GM18511 (cell line): ENCODE results near the gene S100A3.
"Not testable (repeated sequence)": the region's sequence is repeated elsewhere in the genome, so short reads cannot be mapped to it uniquely, and the experiment has no call there.

ENCODE experiments used
- ATAC-seq: cut with Tn5 transposase; IDR thresholded peaks from one replicate; pipeline ENCODE4 v1.9.1; 2021; ENCODE audit warnings: mild to moderate bottlenecking, moderate library complexity; ENCODE audit not compliant: unreplicated experiment

The S100A3 gene

DNA sequence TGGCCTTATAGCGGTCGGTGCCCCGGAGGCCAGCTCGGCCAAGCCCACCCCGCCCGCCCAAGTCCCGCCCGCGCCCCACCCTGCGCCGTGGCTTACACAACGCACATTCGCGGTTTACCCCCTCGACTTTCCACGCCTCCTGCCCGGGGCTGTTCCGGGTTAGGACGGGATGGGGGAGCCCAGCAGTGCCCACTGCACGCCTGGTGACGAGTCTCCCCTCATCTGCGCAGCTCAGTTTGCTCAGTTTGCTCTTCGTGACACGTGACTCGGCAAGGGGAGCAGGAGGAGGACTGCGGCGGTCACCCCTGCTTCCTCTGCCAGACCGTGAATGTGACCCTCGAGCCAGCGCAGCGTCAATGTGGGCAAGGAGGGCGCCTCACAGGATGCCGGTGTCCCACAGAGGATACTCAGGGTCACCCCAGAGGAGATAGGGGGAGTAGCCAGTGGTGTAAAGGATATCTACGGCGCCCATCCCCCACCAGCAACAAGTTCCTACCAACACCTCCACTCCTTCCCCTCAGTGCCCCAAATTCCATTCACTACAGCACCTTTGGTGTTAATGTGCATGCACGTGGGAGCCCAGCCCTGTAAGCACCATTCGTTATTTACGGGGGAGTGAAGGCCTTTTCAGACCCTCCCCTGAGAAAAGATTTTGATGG lies 12.9 kb downstream of the S100A3 start:
- ATAC-seq: peak; percentile 62

DNA sequence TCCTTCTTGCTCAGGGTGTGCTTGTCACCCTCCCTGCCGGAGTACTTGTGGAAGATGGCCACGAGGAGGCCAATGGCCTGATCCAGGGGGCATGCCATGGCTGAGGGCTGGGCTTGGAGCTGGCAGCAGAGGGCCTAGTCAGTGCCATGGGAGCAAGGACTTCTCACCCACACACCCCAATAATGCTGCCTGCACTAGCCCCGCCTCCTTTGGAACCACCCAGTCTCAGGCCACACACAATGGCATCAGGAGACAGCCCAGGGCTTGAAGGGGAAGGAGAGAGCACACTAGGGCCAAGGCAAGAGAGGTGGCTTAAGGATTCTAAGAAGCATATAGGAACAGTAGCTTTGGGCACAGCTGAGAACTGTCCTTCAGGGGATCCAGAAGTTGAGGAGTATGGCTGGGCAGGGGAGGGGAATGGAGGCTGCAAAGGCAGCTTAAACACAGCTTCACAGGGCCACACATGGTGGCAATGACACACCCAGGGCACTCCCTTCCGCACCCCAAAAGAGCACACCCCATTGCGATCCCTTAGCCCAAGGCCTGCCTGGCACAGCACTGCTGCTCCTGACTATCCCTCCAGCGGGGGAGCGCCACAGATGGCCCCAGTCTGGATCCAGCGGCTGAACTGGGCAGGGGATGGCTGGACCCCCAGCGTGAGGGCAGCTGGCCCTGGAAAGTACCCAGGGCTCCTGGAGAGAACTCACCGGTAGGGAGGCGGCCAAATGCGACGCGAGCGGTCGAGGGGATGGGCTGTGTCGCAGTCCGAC lies 13.6 kb downstream of the S100A3 start, which contains the start of gene S100A6:
Gene S100A6, minus strand, starts transcription at position 750 of the 770 bp plus-strand sequence. Its CDS starts 652 bp downstream, at position 98.
- ATAC-seq: peak; percentile 37

DNA sequence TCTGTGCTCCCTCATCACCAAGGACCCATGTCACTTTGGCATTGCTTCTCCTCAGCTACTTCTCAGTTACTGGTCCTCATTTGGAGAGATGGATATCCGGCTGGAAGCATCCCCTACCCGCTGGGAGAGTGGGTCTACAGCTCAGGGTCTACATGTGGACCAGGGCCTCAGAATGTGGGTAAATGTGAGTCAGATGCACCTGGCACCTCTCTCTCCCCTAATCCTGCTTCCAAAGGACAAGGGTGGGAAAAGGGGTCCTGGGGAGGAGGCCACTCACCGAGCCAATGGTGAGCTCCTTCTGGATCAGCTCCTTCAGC lies 14.2 kb downstream of the S100A3 start:
- ATAC-seq: no peak

DNA sequence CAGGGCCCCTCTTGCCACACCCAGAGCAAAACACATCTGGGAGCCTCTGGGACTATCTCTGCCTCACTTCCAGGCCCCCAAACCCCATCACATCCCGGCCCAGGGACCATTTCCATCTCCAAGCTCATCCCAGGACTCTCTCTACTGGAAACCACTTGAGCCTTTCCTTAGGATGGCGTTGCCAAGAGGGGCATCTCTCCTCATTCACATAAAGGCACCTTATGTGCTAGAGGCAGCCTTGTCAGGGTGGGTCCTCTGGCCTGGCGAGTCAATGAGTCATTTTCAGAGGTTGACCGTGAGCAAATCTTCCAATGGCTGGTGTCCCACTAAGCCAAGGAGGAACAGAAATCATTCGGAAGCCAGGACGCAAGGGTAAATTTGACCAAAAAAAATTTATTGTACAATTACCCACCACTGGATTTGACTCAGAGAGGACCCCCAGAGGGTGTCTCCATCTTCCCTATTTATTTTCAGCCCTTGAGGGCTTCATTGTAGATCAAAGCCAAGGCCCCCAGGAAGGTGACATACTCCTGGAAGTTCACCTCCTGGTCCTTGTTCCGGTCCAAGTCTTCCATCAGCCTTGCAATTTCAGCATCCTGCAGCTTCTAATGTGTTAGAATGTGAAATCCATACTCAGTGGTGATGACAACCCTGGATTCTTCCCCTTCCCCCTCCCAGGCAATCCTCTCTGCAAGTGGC lies 14.7 kb downstream of the S100A3 start:
- ATAC-seq: no peak

DNA sequence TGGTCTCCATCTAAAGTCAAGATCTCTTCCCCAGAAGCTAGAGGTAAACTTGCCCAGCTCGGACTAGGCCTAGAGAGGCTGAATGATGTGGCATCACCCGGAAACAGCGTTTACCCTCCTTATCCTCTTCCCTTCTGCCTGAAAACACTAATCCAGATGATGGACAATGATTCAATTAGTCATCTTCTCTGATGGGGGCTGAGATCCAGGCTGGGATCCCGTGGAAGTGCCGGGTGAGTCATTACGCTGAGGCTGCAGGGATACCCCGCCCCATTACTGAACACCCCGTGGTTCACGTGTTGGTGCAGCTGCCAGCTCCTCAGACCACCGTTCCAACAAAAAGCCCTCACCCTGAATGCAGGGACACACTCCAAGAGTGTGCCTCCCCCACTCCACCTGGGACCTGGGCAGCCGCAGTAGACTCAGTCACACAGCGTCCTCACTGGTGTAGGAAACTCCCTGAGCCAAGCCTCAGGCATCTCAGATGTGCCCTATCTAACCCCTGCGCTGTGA lies 15.3 kb downstream of the S100A3 start:
- no peak for ATAC-seq

DNA sequence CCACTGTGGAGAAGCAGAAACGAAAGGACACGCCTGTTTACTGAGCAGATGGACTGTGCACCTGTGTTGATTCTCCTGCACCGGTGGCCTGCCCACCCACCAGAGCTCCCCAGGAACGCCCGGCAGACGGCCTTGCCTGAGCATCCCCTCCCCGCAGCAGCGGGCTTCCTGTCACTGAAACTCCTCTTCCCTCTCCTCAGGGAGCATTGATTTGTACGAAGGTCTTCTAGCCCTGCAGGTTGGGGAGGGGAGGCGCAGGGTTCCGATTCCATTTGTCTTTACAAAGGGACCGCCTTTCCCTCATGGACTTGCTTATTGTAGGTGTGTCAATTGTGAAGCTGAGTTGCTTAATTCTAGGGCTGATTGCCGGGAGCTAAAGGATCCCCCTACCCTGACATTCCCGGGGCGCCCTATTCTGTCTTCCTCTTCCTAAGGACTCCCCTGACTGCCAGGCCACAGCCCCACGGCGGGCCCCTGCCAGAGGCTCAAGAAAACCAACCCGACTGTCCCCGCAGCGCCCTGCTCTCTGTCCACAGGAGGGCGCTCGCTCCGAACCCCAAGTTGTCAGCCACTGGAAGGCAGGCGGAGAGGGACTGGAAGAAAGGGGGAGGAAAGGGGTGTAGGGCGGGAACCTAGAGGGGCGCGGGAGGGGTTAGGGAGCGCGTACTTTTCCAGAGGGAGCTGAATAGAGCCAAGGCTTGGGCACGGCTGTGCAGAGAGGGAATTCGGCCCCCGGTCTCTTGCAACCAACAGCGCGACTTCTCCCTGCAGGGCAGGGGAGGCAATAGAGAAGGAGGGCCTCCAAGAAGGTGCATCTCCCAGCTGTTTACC lies 16.1 kb downstream of the S100A3 start:
- no peak for ATAC-seq

DNA sequence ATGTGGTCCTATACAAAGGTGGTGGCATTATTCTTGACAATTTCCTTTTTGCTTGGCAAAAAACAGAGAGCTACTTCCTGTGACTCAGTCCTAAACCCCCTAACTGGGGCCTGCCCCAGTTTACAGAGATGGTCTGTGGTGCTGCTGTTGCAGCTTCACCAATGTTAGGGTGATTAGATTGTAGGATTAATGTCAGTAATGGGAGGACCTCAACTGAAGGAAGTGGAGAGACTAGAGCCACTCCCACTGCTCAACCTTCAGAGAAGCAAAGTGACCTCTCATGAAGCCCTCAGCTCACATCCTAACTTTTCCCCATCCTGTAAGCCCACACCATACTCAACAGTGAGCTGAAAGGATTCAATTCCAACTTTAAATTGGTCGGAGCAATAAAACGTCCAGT lies 16.9 kb downstream of the S100A3 start:
- ATAC-seq: no peak

DNA sequence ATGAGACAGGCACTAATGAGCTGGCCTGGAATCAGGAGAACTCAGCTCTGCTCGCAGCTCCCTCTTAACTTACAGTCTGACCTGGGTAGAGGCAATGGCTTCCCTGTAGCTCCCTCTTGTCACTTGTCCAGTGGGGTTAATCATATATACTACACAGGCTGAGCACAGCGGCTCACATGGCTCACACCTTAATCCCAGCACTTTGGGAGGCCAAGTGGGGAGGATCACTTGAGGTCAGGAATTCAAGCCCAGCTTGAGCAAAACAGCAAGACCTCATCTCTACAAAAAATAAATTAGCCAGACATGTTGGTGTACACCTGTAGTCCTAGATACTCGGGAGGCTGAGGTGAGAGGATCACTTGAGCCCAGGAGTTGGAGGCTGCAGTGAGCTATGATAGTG lies 17.4 kb downstream of the S100A3 start:
- ATAC-seq: no peak

DNA sequence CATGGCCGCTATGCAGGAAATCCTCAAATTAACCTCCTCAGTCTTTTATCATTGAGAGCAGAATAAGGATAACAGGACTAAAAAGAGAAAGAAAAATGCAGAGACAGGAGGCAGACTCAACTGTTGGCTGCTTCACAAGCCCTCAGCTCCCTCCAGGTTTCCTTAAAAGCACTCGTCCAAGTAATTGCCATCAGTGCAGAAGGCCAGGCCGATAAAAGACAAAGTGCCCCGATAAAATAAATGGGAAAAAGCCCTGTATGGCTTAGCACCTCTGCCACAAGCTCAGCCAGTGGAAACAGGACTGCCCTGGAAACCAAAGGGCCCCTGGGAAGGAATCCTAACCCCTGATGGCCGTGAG lies 21.4 kb downstream of the S100A3 start:
- no peak for ATAC-seq

DNA sequence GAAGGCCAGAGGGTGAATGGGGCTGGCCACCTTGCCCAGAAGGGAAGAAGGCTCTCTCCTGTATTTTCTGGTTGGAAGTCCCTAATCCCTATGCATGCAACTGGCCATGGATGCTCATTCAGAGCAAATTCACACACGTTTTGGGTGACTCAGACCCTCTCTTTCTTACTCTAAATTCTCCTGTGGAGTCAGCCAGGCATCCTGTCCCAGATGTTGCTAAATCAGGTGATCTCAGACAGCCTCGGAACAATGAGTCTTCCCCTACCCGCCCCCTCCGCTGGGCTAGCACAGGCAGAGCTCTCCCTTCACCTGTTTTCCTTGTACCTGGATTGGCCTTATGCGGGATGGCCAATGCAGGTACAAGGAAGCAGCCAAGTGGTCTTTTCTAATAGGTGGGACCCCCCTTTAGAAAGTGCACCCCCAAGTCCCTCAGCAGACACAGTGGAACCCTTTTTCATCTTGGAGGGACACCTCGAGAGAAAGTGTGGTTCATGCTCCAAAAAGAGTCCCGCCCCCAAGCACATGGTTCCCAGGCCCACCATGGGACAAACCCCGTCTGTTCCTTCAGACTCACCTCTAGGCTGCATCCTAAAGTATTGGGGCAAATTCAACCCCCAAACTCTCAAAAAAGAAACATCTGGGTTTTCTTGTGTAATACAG lies 21.9 kb downstream of the S100A3 start:
- no peak for ATAC-seq

DNA sequence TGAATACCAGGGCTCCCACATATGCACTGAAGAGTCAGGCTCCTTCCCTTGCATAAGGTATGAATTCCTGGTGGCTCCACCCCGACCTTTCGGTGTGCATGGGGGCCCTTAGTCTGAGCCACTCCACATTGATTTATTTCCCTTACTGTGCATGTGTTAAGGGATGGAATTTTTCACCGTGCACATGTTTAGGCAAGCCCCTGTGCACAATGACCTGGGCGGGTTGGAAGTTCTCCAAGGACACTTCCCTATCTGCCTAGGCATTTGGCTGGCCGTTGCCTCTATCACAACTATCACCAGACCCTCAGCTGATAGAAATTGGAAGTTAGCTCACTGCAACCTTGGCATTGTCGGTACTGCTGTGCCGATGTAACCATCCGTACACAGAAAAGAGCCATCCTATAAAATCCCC lies 22.9 kb downstream of the S100A3 start:
- no peak for ATAC-seq

DNA sequence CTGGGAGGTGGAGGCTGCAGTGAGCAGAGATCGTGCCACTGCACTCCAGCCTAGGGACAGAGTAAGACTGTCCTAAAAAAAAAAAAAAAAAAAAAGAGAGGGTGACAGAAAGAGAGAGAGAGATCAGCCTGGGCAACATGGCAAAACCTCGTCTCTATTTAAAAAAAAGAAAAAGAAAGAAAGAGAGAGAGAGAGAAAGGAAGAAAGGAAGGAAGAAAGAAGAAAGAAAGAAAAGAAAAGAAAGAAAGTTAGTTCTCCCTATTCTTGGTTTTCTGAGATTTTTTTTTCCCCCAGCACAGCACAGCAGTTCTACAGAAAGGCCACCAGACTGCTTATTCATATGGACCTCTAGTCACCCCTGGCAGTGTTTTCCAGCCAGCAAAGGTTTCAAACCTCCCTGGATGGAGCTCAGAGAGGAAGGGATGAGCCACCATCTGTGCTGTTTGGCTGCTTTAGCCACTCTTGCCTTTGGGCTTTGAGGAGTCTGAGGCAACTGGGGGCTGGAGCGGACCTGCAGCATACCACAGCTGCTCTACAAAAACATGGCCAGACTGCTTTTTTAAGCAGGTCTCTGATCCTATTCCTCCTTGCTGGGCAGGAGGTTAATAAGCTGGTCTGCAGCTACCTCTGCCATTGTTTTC lies 23.9 kb downstream of the S100A3 start:
- ATAC-seq: no peak

DNA sequence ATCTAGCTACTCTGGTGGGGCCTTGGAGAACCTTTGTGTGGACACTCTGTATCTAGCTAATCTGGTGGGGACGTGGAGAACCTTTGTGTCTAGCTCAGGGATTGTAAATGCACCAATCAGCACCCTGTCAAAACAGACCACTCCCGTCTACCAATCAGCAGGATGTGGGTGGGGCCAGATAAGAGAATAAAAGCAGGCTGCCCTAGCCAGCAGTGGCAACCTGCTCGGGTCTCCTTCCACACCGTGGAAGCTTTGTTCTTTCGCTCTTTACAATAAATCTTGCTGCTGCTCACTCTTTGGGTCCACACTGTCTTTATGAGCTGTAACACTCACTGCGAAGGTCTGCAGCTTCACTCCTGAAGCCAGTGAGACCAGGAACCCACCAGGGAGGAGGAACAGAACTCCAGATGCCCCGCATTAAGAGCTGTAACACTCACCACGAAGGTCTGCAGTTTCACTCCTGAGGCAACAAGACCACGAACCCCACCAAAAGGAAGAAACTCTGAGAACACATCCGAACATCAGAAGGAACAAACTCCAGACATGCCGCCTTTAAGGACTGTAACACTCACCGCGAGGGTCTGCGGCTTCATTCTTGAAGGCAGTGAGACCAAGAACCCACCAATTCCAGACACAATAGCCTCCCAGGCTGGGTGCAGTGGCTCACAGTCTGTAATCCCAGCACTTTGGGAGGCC lies 26.6 kb downstream of the S100A3 start:
- ATAC-seq: not testable (repeated sequence)

DNA sequence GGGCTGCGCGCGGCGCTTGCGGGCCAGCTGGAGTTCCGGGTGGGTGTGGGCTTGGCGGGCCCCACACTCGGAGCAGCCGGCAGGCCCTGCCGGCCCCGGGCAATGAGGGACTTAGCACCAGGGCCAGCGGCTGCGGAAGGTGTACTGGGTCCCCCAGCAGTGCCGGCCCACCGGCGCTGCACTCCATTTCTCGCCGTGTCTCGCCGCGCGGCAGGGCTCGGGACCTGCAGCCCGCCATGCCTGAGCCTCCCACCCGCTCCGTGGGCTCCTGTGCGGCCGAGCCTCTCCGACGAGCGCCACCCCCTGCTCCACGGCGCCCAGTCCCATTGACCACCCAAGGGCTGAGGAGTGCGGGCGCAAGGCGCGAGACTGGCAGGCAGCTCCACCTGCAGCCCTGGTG lies 27.2 kb downstream of the S100A3 start:
- ATAC-seq: not testable (repeated sequence)

DNA sequence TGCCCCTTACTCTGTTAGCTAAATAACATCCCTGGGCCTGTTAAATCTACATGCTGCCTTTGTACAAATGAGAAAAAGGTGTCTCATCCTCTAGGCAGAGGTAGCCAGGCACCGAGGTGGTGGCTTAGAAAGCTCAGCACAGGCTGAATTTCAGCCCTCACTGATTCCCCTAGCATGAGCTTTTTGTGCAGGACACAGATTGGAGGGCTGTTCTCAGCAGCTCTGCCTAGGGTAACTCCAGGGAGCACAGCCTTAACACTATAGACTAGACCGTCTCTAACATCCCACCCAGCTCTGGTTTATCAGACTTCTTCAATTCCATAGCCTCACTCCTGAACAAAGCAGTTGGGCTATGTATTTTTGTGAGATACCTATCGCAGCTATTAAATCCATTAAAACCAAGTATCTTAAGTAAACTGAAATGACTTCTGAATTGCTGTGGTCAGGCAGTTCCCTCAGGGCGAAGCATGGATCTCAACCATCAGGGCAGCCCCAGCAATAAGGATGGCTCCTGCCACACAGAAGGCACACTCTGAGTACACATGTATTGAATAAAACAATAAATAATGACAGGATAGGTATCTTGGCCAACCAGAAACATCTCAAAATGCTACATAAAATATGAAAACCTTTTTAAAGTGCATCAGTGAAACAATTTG lies 28.1 kb downstream of the S100A3 start:
- no peak for ATAC-seq

DNA sequence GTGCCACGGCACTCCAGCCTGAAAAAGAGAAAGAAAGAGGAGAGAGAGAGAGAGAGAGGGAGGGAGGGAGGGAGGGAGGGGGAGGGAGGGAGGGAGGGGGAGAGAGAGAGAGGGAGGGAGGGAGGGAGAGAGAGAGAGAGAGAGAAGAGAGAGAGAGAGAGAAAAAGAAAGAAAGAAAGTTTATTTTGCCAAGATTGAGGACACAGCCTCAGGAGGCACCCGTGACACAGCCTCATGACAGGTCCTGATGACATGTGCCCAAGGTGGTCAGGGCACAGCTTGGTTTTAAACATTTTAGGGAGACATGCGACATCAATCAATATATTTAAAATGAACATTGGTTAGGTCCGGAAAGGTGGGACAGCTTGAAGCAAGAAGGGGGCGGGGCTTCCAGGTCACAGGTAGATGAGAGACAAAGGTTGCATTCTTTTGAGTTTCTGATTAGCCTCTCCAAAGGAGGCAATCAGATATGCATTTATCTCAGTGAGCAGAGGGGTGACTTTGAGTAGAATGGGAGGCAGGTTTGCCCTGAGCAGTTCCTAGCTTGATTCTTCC lies 28.8 kb downstream of the S100A3 start:
- ATAC-seq: not testable (repeated sequence)

DNA sequence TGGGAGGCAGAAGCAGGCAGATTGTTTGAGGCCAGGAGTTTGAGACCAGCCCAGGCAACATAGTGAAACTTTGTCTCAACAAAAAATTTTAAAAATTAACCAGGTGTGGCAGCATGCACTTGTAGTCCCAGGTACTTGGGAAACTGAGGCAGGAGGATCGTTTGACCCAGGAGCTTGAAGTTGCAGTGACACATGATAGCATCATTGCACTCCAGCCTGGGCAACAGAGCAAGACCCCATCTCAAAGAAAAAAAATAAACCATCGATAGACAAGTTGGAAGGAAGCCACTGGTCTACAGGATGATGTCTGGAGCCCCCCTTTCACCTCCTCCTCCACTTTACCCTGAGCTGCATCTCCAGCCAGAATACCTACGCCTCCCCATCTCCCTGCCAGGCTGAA lies 29.8 kb downstream of the S100A3 start:
- no peak for ATAC-seq
